Measurements from ENCODE around the gene STK38L.

STK38L gene

GRCh38 chr12:27347779-27348178, 103.7 kb downstream of the STK38L start:
- no peak for DNase-seq (ENCODE audit: low spot score)

DNA sequence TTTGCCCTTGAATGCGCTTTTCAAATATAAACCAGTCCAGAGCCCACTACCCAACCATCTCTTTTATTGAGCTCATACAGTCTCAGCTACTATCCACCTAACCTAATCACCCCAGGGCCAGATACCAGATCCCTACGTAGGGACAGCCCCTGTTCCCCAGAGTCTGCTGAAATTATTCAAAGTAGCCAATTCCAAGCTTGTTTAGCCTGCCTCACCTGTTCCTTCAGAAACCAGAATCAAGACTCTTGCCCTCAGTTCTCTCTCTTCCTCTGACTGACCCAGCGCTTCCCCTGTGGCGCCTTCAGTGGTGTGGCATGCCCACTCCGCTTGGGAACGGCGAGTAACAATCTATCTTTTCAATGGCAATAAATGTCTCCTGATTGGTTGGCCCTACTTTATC, 107.4 kb downstream of the STK38L start:
- DNase-seq (ENCODE audit: low spot score): no peak

GRCh38 chr12:27355486-27355885, 111.4 kb downstream of the STK38L start:
- DNase-seq (ENCODE audit: low spot score): no peak

DNA sequence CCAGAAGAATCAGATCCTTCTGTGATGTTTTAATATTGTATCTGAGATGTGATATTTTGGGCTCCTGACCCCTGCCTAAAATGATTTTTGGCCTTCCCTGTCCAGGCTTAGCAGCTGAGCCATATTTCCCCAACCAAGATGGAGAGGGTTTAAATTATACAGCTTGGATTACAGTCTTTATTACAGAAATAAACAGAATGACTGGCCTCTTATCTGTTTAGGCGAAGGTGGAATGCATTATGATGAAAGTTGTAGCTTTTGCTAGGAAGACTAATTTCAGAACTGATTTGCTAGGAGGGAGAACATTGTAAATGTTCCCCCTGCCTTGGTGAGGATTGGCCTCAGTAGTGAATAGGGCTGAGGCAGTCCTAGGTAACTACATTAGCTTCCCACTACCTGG, 111.9 kb downstream of the STK38L start:
- DNase-seq (ENCODE audit: low spot score): no peak

DNA sequence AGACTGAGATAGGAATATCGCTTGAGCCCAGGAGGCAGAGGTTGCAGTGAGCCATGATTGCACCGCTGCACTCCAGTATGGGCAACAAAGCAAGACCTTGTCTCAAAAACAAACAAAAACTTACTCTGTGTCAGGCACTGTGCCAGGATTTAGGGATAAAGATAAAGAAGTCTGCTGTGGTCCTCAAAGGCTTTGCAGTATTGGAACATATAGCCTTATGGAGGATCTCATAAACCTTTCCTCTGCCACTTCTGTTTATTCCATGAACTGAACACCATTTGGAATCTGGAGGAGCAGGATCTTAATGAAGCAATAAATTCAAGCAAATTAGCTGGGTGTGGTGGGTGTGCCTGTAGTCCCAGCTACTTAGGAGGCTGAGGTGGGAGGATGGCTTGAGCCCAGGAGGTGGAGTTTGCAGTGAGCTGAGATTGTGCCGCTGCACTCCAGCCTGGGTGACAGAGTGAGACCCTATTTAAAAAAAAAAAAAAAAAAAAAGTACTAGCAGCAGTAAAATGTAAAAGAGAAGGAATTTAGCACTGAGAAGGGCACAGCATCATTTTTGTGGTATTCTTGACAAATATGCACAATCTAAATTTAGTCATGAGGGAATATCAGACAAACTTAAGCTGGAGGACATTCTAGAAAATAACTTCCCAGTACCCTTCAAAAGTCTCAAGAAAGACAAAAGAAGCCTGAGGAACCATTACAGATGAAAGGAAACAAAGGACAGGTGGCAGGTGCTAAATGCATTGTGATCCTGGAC, 115.7 kb downstream of the STK38L start:
- no peak for DNase-seq (ENCODE audit: low spot score)

DNA sequence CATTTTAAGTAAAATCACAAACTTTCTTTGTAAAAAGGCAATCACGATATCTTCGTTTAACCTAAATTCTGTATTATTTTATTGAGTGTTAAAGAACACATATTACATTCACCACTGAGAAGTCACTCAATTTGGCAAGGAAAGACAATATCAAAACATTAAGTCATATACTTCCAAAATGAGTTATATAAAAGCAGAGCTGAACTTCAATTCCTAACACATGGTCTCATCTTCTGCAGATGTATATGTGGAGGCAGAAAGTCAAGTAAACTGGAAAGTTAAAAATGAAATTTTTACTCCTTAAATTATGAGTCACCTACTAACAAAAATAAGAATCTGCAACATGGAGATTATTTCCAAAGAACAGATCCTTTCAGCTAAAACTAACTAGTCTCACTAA, 117.3 kb downstream of the STK38L start:
- DNase-seq (ENCODE audit: low spot score): no peak

DNA sequence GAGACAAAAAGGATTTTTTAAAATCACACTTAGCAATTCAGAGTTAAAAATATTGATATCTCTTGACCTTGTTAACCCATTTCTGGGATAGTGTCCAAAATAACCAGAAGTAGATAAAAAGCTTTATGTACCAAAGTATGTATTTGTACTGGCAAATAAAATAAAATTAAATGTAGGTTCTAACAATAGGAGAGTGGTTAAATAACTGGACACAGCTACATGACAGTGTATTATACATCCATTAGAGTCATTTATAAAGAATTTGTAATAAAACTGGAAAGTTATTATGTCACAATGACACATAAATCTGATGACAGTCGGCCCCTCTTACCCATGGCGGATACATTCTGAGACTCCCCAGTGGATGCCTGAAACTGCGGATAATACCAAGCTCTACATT, 122.5 kb downstream of the STK38L start:
- DNase-seq (ENCODE audit: low spot score): no peak

DNA sequence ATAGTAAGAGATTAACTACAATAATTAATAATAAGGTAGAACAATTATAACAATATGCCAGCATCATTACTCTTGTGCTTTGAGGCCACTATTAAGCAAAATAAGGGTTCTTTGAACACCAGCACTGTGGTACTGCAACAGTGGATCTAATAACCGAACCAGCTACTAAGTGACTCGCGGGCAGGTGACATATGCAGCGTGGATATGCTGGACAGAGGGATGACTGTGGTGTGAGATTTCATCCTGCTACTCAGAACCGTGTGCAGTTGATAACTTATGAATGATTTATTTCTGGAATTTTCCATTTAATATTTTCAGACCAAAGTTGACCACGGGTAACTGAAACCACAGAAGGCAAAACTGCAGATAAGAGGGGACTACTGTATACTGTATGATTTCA, 123.0 kb downstream of the STK38L start:
- DNase-seq (ENCODE audit: low spot score): no peak
